ENCODE measurements around the gene PRSS50. TPM values are rescaled to one million over a fixed set of nuclear protein-coding genes. Genes with fewer than 3 reads are reported as not detected.

The PRSS50 gene
- polyA plus RNA-seq, 1 of the 3 experiments (the other 2 are of a cell fraction), result not detected

DNA sequence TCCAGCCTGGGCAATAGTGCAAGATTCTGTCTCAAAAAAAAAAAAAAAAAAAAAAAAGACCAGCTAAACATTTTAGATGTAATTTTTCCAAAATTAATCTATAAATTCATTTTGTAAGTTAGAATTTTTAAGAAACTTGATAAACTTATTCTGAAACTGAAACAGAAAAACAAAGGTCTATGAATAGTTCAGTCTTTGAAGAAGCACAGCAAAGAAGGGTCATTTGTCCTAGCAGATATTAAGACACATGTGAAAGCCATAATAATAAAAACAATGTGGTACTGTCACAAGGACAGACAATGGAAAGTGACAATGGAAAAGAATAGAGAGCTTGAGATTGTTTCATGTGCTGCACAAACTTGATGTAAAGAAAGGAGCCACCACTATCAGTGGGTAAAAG is 29.0 kb upstream of the PRSS50 start:
- no peak overlapping the region for H3K9ac ChIP-seq
- H2AFZ ChIP-seq (ENCODE audit: low read depth), result no peak overlapping the region
- no peak overlapping the region for H3K4me2 ChIP-seq
- TF ChIP-seq CHD2 (IDR thresholded peaks at IDR 0.05; ENCODE audit: low read length, partially characterized antibody) (no peak), SIN3A (IDR thresholded peaks at IDR 0.05; ENCODE audit: borderline replicate concordance, low read depth, low read length) (no peak), YY1 (IDR thresholded peaks at IDR 0.05; ENCODE audit: low read depth) (no peak), RAD21 (IDR thresholded peaks at IDR 0.05; ENCODE audit: low read length) (no peak), EZH2phosphoT487 (IDR thresholded peaks at IDR 0.05; ENCODE audit: borderline replicate concordance, low read depth) (no peak), RFX5 (IDR thresholded peaks at IDR 0.05; ENCODE audit: low read length) (no peak), NFIC (IDR thresholded peaks at IDR 0.05; ENCODE audit: borderline replicate concordance) (no peak), RXRA (IDR thresholded peaks at IDR 0.05; ENCODE audit: borderline replicate concordance, low read depth) (no peak), RCOR1 (IDR thresholded peaks at IDR 0.05; ENCODE audit: low read length) (no peak), ELF1 (IDR thresholded peaks at IDR 0.05) (no peak), TCF12 (IDR thresholded peaks at IDR 0.05) (no peak), FOXM1 (IDR thresholded peaks at IDR 0.05; ENCODE audit: low read depth) (no peak)
- TF ChIP-seq, protein P1, sequence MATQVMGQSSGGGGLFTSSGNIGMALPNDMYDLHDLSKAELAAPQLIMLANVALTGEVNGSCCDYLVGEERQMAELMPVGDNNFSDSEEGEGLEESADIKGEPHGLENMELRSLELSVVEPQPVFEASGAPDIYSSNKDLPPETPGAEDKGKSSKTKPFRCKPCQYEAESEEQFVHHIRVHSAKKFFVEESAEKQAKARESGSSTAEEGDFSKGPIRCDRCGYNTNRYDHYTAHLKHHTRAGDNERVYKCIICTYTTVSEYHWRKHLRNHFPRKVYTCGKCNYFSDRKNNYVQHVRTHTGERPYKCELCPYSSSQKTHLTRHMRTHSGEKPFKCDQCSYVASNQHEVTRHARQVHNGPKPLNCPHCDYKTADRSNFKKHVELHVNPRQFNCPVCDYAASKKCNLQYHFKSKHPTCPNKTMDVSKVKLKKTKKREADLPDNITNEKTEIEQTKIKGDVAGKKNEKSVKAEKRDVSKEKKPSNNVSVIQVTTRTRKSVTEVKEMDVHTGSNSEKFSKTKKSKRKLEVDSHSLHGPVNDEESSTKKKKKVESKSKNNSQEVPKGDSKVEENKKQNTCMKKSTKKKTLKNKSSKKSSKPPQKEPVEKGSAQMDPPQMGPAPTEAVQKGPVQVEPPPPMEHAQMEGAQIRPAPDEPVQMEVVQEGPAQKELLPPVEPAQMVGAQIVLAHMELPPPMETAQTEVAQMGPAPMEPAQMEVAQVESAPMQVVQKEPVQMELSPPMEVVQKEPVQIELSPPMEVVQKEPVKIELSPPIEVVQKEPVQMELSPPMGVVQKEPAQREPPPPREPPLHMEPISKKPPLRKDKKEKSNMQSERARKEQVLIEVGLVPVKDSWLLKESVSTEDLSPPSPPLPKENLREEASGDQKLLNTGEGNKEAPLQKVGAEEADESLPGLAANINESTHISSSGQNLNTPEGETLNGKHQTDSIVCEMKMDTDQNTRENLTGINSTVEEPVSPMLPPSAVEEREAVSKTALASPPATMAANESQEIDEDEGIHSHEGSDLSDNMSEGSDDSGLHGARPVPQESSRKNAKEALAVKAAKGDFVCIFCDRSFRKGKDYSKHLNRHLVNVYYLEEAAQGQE (IDR thresholded peaks at IDR 0.05; ENCODE audit: low read depth, low read length), result no peak
- TF ChIP-seq, protein P2, sequence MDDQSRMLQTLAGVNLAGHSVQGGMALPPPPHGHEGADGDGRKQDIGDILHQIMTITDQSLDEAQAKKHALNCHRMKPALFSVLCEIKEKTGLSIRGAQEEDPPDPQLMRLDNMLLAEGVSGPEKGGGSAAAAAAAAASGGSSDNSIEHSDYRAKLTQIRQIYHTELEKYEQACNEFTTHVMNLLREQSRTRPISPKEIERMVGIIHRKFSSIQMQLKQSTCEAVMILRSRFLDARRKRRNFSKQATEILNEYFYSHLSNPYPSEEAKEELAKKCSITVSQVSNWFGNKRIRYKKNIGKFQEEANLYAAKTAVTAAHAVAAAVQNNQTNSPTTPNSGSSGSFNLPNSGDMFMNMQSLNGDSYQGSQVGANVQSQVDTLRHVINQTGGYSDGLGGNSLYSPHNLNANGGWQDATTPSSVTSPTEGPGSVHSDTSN (IDR thresholded peaks at IDR 0.05), result no peak
- TF ChIP-seq, protein P3, sequence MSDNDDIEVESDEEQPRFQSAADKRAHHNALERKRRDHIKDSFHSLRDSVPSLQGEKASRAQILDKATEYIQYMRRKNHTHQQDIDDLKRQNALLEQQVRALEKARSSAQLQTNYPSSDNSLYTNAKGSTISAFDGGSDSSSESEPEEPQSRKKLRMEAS (IDR thresholded peaks at IDR 0.05; ENCODE audit: low read depth), result no peak
- TF ChIP-seq, protein P4, sequence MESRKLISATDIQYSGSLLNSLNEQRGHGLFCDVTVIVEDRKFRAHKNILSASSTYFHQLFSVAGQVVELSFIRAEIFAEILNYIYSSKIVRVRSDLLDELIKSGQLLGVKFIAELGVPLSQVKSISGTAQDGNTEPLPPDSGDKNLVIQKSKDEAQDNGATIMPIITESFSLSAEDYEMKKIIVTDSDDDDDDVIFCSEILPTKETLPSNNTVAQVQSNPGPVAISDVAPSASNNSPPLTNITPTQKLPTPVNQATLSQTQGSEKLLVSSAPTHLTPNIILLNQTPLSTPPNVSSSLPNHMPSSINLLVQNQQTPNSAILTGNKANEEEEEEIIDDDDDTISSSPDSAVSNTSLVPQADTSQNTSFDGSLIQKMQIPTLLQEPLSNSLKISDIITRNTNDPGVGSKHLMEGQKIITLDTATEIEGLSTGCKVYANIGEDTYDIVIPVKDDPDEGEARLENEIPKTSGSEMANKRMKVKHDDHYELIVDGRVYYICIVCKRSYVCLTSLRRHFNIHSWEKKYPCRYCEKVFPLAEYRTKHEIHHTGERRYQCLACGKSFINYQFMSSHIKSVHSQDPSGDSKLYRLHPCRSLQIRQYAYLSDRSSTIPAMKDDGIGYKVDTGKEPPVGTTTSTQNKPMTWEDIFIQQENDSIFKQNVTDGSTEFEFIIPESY (IDR thresholded peaks at IDR 0.05; ENCODE audit: borderline replicate concordance, low read depth), result no peak
- no peaks in the 10 kb centered on the region for H3K27me3 ChIP-seq (ENCODE audit: insufficient read depth)
- H4K20me1 ChIP-seq (ENCODE audit: insufficient read depth), result no peaks in the 10 kb centered on the region
- ChIA-PET CTCF (no interaction called here), POLR2A (no interaction called here)
- no peaks in the 10 kb centered on the region for H3K79me2 ChIP-seq (ENCODE audit: insufficient read depth)
- no peaks in the 10 kb centered on the region for H3F3A ChIP-seq (replicated peaks; ENCODE audit: insufficient read depth)
- no peak overlapping the region for H3K27ac ChIP-seq (ENCODE audit: low read depth in 2 of 2, low read length in 1 of 2)
- H3K9me2 ChIP-seq, result no peaks in the 10 kb centered on the region
- H3K4me3 ChIP-seq (ENCODE audit: low read depth in 2 of 2, low read length in 1 of 2), result no peak overlapping the region
- DNase-seq, result no peak
- H3K36me3 ChIP-seq (replicated peaks in 1 of 2; ENCODE audit: control insufficient read depth in 1 of 2, insufficient read depth in 2 of 2, low read length in 1 of 2), result no peaks in the 10 kb centered on the region
- H3K9me3 ChIP-seq, result no peaks in the 10 kb centered on the region
- no peaks in the 10 kb centered on the region for H3K4me1 ChIP-seq (ENCODE audit: control insufficient read depth in 1 of 2, insufficient read depth in 2 of 2, low read depth in 1 of 2, low read length in 1 of 2)
